ENCODE measurements around the gene TRPV3.
A peak's percentile ranks its signal among the peaks of the same experiment; 100 is the strongest.
"Not testable (repeated sequence)": the region's sequence is repeated elsewhere in the genome, so short reads cannot be mapped to it uniquely, and the experiment has no call there.

The TRPV3 gene

GRCh38 chr17:3557768-3558583 lies at the start of gene TRPV3:
TRPV3 (minus strand) TSS chr17:3557812; CDS start chr17:3554850, 2,962 bp downstream.
- peak; percentile 90 for DNase-seq (ENCODE audit: low spot score)

- DNase-seq (ENCODE audit: low spot score): no peak
Measured at GRCh38 chr17:3603870-3604259, 46.3 kb upstream of the TRPV3 start.

- DNase-seq (ENCODE audit: low spot score): peak; percentile 79
Measured at GRCh38 chr17:3603119-3603869, 45.7 kb upstream of the TRPV3 start.

GRCh38 chr17:3602499-3602898 lies 44.9 kb upstream of the TRPV3 start:
- DNase-seq (ENCODE audit: low spot score): no peak

- no peak for DNase-seq (ENCODE audit: low spot score)
Measured at GRCh38 chr17:3600529-3601205, 43.1 kb upstream of the TRPV3 start.

- no peak for DNase-seq (ENCODE audit: low spot score)
Measured at GRCh38 chr17:3598078-3598477, 40.5 kb upstream of the TRPV3 start.

- DNase-seq (ENCODE audit: low spot score): no peak
Measured at GRCh38 chr17:3596804-3597464, 39.3 kb upstream of the TRPV3 start.

- DNase-seq (ENCODE audit: low spot score): no peak
Measured at GRCh38 chr17:3594976-3595375, 37.4 kb upstream of the TRPV3 start.

GRCh38 chr17:3594051-3594800 lies 36.6 kb upstream of the TRPV3 start:
- DNase-seq (ENCODE audit: low spot score): no peak

- DNase-seq (ENCODE audit: low spot score): no peak
Measured at GRCh38 chr17:3593384-3593783, 35.8 kb upstream of the TRPV3 start.

GRCh38 chr17:3592216-3592860 lies 34.7 kb upstream of the TRPV3 start:
- DNase-seq (ENCODE audit: low spot score): no peak

GRCh38 chr17:3590768-3591167 lies 33.2 kb upstream of the TRPV3 start:
- no peak for DNase-seq (ENCODE audit: low spot score)

- DNase-seq (ENCODE audit: low spot score): no peak
Measured at GRCh38 chr17:3590231-3590630, 32.6 kb upstream of the TRPV3 start.

- no peak for DNase-seq (ENCODE audit: low spot score)
Measured at GRCh38 chr17:3589784-3590183, 32.2 kb upstream of the TRPV3 start.

- DNase-seq (ENCODE audit: low spot score): no peak
Measured at GRCh38 chr17:3585826-3586225, 28.2 kb upstream of the TRPV3 start.

- DNase-seq (ENCODE audit: low spot score): no peak
Measured at GRCh38 chr17:3583456-3583855, 25.8 kb upstream of the TRPV3 start.

GRCh38 chr17:3582915-3583314 lies 25.3 kb upstream of the TRPV3 start:
- DNase-seq (ENCODE audit: low spot score): no peak

- DNase-seq (ENCODE audit: low spot score): not testable (repeated sequence)
Measured at GRCh38 chr17:3578667-3579066, 21.1 kb upstream of the TRPV3 start.

GRCh38 chr17:3576970-3577369 lies 19.4 kb upstream of the TRPV3 start:
- DNase-seq (ENCODE audit: low spot score): no peak

- DNase-seq (ENCODE audit: low spot score): peak; percentile 80
Measured at GRCh38 chr17:3575511-3575910, 17.9 kb upstream of the TRPV3 start.

- DNase-seq (ENCODE audit: low spot score): no peak
Measured at GRCh38 chr17:3574231-3574630, 16.6 kb upstream of the TRPV3 start.

All from AG20443 (cell line).